HEK293 (cell line): ENCODE data around the gene RASAL2.

Experiments used
- ZNF248 ChIP-seq: fragments of 450-650 bp; formaldehyde crosslinking; IDR thresholded peaks from 2 replicates; pipeline ENCODE4 v1.5.1; 2017; ENCODE audit warnings: missing biosample characterization, missing genetic modification characterization
- TF ChIP-seq, protein P1 (sequence below): fragments of 450-650 bp; formaldehyde crosslinking; IDR thresholded peaks from 2 replicates; pipeline ENCODE4 v1.5.1; 2016; ENCODE audit warnings: missing biosample characterization, missing genetic modification characterization
- TF ChIP-seq, protein P2 (sequence below): fragments of 450-650 bp; formaldehyde crosslinking; IDR thresholded peaks from 2 replicates; pipeline ENCODE4 v1.5.1; 2016; ENCODE audit warnings: missing biosample characterization, missing genetic modification characterization

DNA sequence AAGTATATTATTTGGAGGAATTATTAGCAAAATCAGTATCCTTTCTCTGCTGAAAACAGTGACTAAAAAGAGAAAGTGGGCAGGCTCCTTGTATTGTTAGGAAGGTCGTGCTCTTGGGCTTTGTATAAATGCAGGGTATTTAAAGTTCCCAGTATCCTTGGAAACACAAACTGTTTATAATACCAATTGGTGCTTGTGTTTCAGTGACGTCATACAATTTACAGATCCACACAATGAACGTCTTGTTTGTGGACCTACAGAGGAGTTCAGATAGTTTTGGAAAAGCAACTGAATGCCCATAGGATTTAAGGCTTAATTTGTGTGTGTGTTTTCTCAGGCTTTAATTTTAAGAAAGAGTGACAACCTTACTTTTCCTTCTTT, 168.2 kb downstream of the RASAL2 start:
- TF ChIP-seq, protein P1, sequence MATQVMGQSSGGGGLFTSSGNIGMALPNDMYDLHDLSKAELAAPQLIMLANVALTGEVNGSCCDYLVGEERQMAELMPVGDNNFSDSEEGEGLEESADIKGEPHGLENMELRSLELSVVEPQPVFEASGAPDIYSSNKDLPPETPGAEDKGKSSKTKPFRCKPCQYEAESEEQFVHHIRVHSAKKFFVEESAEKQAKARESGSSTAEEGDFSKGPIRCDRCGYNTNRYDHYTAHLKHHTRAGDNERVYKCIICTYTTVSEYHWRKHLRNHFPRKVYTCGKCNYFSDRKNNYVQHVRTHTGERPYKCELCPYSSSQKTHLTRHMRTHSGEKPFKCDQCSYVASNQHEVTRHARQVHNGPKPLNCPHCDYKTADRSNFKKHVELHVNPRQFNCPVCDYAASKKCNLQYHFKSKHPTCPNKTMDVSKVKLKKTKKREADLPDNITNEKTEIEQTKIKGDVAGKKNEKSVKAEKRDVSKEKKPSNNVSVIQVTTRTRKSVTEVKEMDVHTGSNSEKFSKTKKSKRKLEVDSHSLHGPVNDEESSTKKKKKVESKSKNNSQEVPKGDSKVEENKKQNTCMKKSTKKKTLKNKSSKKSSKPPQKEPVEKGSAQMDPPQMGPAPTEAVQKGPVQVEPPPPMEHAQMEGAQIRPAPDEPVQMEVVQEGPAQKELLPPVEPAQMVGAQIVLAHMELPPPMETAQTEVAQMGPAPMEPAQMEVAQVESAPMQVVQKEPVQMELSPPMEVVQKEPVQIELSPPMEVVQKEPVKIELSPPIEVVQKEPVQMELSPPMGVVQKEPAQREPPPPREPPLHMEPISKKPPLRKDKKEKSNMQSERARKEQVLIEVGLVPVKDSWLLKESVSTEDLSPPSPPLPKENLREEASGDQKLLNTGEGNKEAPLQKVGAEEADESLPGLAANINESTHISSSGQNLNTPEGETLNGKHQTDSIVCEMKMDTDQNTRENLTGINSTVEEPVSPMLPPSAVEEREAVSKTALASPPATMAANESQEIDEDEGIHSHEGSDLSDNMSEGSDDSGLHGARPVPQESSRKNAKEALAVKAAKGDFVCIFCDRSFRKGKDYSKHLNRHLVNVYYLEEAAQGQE (tag by site-specific recombination): no peak
- TF ChIP-seq, protein P2, sequence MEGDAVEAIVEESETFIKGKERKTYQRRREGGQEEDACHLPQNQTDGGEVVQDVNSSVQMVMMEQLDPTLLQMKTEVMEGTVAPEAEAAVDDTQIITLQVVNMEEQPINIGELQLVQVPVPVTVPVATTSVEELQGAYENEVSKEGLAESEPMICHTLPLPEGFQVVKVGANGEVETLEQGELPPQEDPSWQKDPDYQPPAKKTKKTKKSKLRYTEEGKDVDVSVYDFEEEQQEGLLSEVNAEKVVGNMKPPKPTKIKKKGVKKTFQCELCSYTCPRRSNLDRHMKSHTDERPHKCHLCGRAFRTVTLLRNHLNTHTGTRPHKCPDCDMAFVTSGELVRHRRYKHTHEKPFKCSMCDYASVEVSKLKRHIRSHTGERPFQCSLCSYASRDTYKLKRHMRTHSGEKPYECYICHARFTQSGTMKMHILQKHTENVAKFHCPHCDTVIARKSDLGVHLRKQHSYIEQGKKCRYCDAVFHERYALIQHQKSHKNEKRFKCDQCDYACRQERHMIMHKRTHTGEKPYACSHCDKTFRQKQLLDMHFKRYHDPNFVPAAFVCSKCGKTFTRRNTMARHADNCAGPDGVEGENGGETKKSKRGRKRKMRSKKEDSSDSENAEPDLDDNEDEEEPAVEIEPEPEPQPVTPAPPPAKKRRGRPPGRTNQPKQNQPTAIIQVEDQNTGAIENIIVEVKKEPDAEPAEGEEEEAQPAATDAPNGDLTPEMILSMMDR: no peak
- TF ChIP-seq ZNF248 (tag by site-specific recombination): no peak
